SK-N-MC (cell line): Measurements from ENCODE around the gene CPA4.

Source experiments
- DNase-seq: peaks from one replicate; pipeline ENCODE4 v3.0.0-alpha.2; 2011; ENCODE audit warnings: low read depth, low spot score
- H3K27ac ChIP-seq: fragments of 200-600 bp; sonication (generic); 2 replicates; pipeline ENCODE4 v1.5.1; 2016; ENCODE audit warnings: mixed run types
- H3K36me3 ChIP-seq: fragments of 200-600 bp; sonication (generic); 2 replicates; pipeline ENCODE4 v1.6.1; 2017; ENCODE audit warnings: antibody characterized with exemption, low read length, mixed read lengths; ENCODE audit not compliant: insufficient read depth
- H3K4me3 ChIP-seq: fragments of 200-600 bp; sonication (generic); 2 replicates; pipeline ENCODE4 v1.5.1; 2016
- H3K9ac ChIP-seq: fragments of 200-600 bp; sonication (generic); 2 replicates; pipeline ENCODE4 v1.8.0; 2017; ENCODE audit warnings: mixed run types, mixed read lengths; ENCODE audit not compliant: insufficient read length
- H3K9me3 ChIP-seq: fragments of 200-600 bp; sonication (generic); 2 replicates; pipeline ENCODE4 v1.6.1; 2017; ENCODE audit warnings: low read depth, mild to moderate bottlenecking, antibody characterized with exemption, low read length, moderate library complexity, mixed read lengths
- EZH2 ChIP-seq: fragments of 200-600 bp; sonication (generic); IDR thresholded peaks from one replicate; pipeline ENCODE4 v1.6.1; 2017; ENCODE audit warnings: antibody characterized with exemption
- FOXP2 ChIP-seq: optimal IDR thresholded peaks from 2 replicates; pipeline ENCODE3; 2011; ENCODE audit warnings: mild to moderate bottlenecking, moderate library complexity; ENCODE audit not compliant: insufficient read depth; ENCODE audit errors: extremely low read length, control extremely low read depth
- POLR2AphosphoS5 ChIP-seq: IDR thresholded peaks from 2 replicates; pipeline ENCODE4 v1.6.1; 2012; ENCODE audit warnings: mild to moderate bottlenecking, low read depth, low read length, borderline replicate concordance

The CPA4 gene

DNA sequence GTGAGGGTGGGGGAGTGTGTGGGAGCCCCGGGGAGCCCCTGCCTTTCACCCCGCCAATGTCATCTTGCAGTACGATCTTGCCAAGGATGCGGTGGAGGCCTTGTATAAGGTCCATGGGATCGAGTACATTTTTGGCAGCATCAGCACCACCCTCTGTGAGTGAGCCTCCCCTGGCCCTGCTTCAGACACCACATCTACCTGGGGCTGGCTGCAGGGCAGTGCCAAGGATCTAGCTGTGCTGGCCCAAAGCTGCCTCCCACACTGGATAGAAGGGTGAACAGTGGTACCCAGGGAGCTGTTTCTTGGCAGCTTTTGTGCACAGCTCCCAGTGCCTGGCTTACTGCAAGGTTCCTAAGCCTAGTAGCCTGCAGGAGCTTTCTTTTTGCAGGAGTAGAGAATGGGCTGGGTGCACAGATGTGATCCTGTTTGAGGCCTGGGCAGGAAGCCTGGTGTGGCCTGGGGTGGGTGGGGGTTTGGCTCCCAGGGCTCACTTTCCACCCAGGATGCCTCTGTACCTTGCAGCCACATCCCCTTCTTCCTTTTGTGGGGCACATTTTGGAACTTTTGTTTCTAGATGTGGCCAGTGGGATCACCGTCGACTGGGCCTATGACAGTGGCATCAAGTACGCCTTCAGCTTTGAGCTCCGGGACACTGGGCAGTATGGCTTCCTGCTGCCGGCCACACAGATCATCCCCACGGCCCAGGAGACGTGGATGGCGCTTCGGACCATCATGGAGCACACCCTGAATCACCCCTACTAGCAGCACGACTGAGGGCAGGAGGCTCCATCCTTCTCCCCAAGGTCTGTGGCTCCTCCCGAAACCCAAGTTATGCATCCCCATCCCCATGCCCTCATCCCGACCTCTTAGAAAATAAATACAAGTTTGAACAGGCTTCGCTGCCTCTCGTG, 75.1 kb downstream of the CPA4 start:
- Histone ChIP-seq H3K36me3 (no peaks in the 10 kb centered on the region), H3K9me3 (no peaks in the 10 kb centered on the region), H3K4me3 (no peak overlapping the region), H3K27ac (no peak overlapping the region), H3K9ac (no peak overlapping the region)
- DNase-seq = no peak
- TF ChIP-seq FOXP2 (no peak), POLR2AphosphoS5 (no peak), EZH2 (no peak)

DNA sequence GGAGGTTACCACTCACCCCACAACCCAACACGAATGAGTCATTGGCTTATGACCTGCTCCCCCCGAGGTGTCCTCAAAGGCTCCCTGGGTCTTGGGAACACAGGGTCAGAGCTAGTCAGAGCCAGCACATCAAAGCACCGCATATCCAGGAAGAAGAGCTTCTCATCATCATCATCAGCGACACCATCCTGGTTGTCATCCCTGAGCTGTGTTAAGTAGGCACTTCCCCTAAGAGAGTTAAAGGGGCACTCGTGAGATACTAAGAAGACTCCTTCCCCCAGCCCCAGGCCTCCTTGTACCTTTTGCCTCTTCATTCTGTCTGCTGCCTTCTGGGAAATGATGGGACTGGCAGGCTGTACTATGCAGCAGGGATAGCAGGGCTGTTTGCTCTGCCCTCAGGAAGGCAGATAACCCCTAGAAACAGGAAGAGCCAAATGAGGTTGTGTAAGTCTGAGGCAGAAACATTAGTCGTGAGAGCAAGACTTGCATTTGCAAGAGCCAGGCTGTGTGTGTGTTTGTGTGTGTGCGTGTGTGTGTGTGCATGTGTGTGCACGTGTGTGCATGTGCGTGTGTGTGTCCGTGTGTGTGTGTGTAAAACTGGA, 76.2 kb downstream of the CPA4 start:
- Histone ChIP-seq H3K36me3 (no peaks in the 10 kb centered on the region), H3K4me3 (no peak overlapping the region), H3K9me3 (no peaks in the 10 kb centered on the region), H3K27ac (no peak overlapping the region), H3K9ac (no peak overlapping the region)
- no peak for TF ChIP-seq FOXP2
- TF ChIP-seq POLR2AphosphoS5 = no peak
- no peak for TF ChIP-seq EZH2
- no peak for DNase-seq

- Histone ChIP-seq H3K4me3 (no peak overlapping the region), H3K9ac (no peak overlapping the region), H3K36me3 (no peaks in the 10 kb centered on the region), H3K9me3 (no peaks in the 10 kb centered on the region), H3K27ac (no peak overlapping the region)
- TF ChIP-seq FOXP2 = no peak
- no peak for TF ChIP-seq EZH2
- TF ChIP-seq POLR2AphosphoS5 = no peak
- no peak for DNase-seq
These were observed 77.0 kb downstream of the CPA4 start for GRCh38 chr7:130369831-130370550.

DNA sequence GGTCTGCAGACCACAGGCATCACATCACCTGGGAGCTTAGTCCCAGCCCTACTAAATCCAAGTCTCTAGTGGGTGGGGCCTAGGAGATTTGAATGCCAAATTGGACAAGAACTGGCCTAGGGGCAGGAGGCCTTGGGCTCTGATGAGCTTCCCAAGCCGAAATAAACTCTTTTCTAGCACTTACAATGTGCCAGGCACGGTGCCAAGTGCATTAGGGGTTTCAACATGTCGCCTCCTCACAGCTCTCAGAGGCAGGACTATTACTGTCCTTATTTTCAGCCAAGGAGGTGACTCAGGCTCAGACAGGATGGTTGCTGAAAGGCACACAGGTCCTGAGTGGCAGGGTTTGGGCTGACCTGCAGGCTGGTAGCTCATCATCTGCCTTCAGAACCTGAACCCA, 78.1 kb downstream of the CPA4 start:
- no peak for DNase-seq

DNA sequence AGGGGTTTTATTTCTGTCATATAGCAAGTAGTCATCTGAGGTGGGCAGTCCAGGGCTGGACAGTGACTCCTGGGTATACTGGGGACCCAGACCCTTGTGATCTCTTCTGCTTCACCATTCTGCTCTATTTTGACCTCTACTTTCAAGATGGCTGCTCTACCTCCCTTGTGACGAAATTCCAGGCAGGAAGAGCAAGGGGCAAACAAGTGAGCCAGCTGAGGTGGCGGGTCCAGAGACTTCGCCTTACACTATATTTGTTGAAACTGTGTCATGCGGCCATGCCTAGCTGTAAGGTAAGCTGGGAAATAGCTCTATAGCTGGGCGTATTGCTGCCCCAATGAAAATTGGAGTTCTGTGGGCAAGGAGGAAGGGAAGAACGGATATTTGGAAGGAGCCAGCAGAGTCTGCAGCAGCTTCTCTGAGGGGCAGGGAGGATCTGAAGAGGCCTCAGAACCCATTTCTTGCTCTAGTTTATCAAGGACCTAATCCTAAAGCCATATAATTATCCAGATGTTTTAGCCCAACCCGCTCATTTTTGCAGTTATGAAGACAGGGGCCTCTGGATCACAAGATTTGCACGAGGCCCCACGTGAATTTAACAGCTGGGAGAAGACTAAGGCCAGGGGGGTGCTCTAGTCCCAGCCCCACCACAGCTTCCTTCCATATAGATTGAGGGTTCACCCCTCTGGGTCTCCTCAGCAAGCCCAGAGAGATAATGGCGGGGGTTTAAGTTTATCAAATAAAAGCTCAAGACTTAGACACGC, 79.6 kb downstream of the CPA4 start:
- TF ChIP-seq FOXP2 (no peak), POLR2AphosphoS5 (no peak), EZH2 (no peak)
- no peaks in the 10 kb centered on the region for H3K36me3 ChIP-seq
- H3K9ac ChIP-seq = no peak overlapping the region
- H3K27ac ChIP-seq = no peak overlapping the region
- no peak overlapping the region for H3K4me3 ChIP-seq
- H3K9me3 ChIP-seq = no peaks in the 10 kb centered on the region
- DNase-seq = no peak

More for the DNA sequence above, 78.1 kb downstream of the CPA4 start:
- no peaks in the 10 kb centered on the region for H3K9me3 ChIP-seq
- TF ChIP-seq POLR2AphosphoS5 = no peak
- TF ChIP-seq FOXP2 = no peak
- no peak for TF ChIP-seq EZH2
- H3K9ac ChIP-seq = no peak overlapping the region
- H3K36me3 ChIP-seq = no peaks in the 10 kb centered on the region
- no peak overlapping the region for H3K4me3 ChIP-seq
- no peak overlapping the region for H3K27ac ChIP-seq
